H1 (cell line): ENCODE measurements around the gene BMERB1. TPM values are rescaled to one million over a fixed set of nuclear protein-coding genes. Genes with fewer than 3 reads are reported as not detected.

ENCODE experiments used
- BRCA1 ChIP-seq: IDR thresholded peaks from 2 replicates; pipeline ENCODE4 v1.6.1; 2012; ENCODE audit warnings: low read depth, low read length, improper control_type of control experiment
- CBX5 ChIP-seq: fragments of 300-800, 300-1000 bp; sonication (generic); IDR thresholded peaks from 2 replicates; pipeline ENCODE4 v1.7.1; 2016; ENCODE audit warnings: antibody characterized with exemption, low read length, low read depth
- CHD2 ChIP-seq: IDR thresholded peaks from 2 replicates; pipeline ENCODE4 v1.6.1; 2012; ENCODE audit warnings: low read length, improper control_type of control experiment
- EGR1 ChIP-seq: IDR thresholded peaks from 2 replicates; pipeline ENCODE4 v1.6.1; 2011; ENCODE audit warnings: low read depth, low read length, borderline replicate concordance
- JUND ChIP-seq: IDR thresholded peaks from 2 replicates; pipeline ENCODE4 v1.6.1; 2011; ENCODE audit warnings: mild to moderate bottlenecking, improper control_type of control experiment, low read length
- KDM1A ChIP-seq: fragments of 200-600, 300-600 bp; sonication (generic); IDR thresholded peaks from 2 replicates; pipeline ENCODE4 v1.7.1; 2016; ENCODE audit warnings: mild to moderate bottlenecking, low read length, borderline replicate concordance
- TCF12 ChIP-seq: IDR thresholded peaks from 2 replicates; pipeline ENCODE4 v1.6.1; 2011; ENCODE audit warnings: low read depth, mild to moderate bottlenecking, low read length
- YY1 ChIP-seq: IDR thresholded peaks from 2 replicates; pipeline ENCODE4 v1.6.1; 2011; ENCODE audit warnings: low read depth, mild to moderate bottlenecking, low read length
- polyA plus RNA-seq, 7 experiments: library from polyadenylated mRNA; depleted of rRNA in 3 of 7; stranded (reverse) in 5 of 7; unstranded in 2 of 7; fragments of >200 nt in 5 of 7; fragments of 200-250 nt in 2 of 7; gene quantifications; 1 replicate in 5 of 7; 2 replicates in 1 of 7; 4 replicates in 1 of 7; pipeline versions ENCODE4 v1.2.1 to v1.2.3, GENCODE V29; 2011 to 2013; ENCODE audit warnings: missing spikeins in 2 of 7, mixed read lengths in 2 of 7
- total RNA-seq: library from RNA; stranded (reverse); fragmentation: NEBNext Ultra II Directional; extraction: Animal tissue kit (Norgen Biotek cat#: 25700); gene quantifications from 2 replicates; pipeline ENCODE4 v1.2.1, GENCODE V29; 2021
- TF ChIP-seq, protein P1 (sequence below): fragments of 300-600 bp; sonication (generic); IDR thresholded peaks from 2 replicates; pipeline ENCODE4 v1.7.1; 2012; ENCODE audit warnings: low read length, moderate library complexity, mild to moderate bottlenecking, inconsistent platforms; ENCODE audit not compliant: insufficient replicate concordance
- TF ChIP-seq, protein P2 (sequence below), 3 experiments: IDR thresholded peaks; 1 replicate in 2 of 3; 2 replicates in 1 of 3; pipeline versions ENCODE4 v1.5.1 to v1.6.1; 2011; ENCODE audit warnings: low read length in 3 of 3, mild to moderate bottlenecking in 3 of 3, inconsistent platforms in 2 of 3, low read depth in 1 of 3, moderate library complexity in 1 of 3; ENCODE audit not compliant: insufficient read depth in 1 of 3; ENCODE audit errors: control extremely low read depth in 1 of 3

Gene BMERB1
- total and polyA plus RNA-seq, 2 of the 8 experiments (the other 6 are each of a cell fraction or from before 2014, with no cell fraction given), result 23.5 to 27.1 TPM

DNA sequence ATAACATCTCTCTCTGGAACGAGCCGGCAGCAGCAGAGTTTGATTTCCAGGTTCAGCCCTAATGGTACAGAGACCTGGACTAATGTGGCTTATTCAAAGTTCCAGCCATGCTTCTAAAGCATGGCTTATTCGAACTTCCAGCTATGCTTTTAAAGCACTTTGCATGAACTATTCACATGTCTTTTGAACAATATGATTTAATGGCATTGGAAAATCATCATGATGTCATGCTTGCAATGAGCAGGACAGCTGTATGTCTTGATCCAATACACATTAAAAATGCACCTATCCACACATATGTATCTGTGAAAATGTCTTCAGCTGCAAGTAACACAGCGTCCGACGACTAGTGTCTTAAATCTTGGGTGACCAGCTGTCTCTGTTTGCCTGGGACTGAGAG lies 122.9 kb downstream of the BMERB1 start (continued):
- TF ChIP-seq, protein P1, sequence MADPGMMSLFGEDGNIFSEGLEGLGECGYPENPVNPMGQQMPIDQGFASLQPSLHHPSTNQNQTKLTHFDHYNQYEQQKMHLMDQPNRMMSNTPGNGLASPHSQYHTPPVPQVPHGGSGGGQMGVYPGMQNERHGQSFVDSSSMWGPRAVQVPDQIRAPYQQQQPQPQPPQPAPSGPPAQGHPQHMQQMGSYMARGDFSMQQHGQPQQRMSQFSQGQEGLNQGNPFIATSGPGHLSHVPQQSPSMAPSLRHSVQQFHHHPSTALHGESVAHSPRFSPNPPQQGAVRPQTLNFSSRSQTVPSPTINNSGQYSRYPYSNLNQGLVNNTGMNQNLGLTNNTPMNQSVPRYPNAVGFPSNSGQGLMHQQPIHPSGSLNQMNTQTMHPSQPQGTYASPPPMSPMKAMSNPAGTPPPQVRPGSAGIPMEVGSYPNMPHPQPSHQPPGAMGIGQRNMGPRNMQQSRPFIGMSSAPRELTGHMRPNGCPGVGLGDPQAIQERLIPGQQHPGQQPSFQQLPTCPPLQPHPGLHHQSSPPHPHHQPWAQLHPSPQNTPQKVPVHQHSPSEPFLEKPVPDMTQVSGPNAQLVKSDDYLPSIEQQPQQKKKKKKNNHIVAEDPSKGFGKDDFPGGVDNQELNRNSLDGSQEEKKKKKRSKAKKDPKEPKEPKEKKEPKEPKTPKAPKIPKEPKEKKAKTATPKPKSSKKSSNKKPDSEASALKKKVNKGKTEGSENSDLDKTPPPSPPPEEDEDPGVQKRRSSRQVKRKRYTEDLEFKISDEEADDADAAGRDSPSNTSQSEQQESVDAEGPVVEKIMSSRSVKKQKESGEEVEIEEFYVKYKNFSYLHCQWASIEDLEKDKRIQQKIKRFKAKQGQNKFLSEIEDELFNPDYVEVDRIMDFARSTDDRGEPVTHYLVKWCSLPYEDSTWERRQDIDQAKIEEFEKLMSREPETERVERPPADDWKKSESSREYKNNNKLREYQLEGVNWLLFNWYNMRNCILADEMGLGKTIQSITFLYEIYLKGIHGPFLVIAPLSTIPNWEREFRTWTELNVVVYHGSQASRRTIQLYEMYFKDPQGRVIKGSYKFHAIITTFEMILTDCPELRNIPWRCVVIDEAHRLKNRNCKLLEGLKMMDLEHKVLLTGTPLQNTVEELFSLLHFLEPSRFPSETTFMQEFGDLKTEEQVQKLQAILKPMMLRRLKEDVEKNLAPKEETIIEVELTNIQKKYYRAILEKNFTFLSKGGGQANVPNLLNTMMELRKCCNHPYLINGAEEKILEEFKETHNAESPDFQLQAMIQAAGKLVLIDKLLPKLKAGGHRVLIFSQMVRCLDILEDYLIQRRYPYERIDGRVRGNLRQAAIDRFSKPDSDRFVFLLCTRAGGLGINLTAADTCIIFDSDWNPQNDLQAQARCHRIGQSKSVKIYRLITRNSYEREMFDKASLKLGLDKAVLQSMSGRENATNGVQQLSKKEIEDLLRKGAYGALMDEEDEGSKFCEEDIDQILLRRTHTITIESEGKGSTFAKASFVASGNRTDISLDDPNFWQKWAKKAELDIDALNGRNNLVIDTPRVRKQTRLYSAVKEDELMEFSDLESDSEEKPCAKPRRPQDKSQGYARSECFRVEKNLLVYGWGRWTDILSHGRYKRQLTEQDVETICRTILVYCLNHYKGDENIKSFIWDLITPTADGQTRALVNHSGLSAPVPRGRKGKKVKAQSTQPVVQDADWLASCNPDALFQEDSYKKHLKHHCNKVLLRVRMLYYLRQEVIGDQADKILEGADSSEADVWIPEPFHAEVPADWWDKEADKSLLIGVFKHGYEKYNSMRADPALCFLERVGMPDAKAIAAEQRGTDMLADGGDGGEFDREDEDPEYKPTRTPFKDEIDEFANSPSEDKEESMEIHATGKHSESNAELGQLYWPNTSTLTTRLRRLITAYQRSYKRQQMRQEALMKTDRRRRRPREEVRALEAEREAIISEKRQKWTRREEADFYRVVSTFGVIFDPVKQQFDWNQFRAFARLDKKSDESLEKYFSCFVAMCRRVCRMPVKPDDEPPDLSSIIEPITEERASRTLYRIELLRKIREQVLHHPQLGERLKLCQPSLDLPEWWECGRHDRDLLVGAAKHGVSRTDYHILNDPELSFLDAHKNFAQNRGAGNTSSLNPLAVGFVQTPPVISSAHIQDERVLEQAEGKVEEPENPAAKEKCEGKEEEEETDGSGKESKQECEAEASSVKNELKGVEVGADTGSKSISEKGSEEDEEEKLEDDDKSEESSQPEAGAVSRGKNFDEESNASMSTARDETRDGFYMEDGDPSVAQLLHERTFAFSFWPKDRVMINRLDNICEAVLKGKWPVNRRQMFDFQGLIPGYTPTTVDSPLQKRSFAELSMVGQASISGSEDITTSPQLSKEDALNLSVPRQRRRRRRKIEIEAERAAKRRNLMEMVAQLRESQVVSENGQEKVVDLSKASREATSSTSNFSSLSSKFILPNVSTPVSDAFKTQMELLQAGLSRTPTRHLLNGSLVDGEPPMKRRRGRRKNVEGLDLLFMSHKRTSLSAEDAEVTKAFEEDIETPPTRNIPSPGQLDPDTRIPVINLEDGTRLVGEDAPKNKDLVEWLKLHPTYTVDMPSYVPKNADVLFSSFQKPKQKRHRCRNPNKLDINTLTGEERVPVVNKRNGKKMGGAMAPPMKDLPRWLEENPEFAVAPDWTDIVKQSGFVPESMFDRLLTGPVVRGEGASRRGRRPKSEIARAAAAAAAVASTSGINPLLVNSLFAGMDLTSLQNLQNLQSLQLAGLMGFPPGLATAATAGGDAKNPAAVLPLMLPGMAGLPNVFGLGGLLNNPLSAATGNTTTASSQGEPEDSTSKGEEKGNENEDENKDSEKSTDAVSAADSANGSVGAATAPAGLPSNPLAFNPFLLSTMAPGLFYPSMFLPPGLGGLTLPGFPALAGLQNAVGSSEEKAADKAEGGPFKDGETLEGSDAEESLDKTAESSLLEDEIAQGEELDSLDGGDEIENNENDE, result no peak
- no peak for TF ChIP-seq YY1
- TF ChIP-seq, protein P2, sequence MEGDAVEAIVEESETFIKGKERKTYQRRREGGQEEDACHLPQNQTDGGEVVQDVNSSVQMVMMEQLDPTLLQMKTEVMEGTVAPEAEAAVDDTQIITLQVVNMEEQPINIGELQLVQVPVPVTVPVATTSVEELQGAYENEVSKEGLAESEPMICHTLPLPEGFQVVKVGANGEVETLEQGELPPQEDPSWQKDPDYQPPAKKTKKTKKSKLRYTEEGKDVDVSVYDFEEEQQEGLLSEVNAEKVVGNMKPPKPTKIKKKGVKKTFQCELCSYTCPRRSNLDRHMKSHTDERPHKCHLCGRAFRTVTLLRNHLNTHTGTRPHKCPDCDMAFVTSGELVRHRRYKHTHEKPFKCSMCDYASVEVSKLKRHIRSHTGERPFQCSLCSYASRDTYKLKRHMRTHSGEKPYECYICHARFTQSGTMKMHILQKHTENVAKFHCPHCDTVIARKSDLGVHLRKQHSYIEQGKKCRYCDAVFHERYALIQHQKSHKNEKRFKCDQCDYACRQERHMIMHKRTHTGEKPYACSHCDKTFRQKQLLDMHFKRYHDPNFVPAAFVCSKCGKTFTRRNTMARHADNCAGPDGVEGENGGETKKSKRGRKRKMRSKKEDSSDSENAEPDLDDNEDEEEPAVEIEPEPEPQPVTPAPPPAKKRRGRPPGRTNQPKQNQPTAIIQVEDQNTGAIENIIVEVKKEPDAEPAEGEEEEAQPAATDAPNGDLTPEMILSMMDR (IDR thresholded peaks at IDR 0.05; ENCODE audit: control extremely low read depth in 1 of 3, insufficient read depth in 1 of 3, low read depth in 1 of 3, low read length in 3 of 3), result no peak
- no peak for TF ChIP-seq BRCA1
- TF ChIP-seq KDM1A, result no peak
- no peak for TF ChIP-seq JUND
- no peak for TF ChIP-seq CHD2
- TF ChIP-seq TCF12, result no peak
- TF ChIP-seq EGR1, result no peak
- no peak for TF ChIP-seq CBX5
